Skeletal muscle satellite cell (primary cell): ENCODE measurements around the gene TBL1XR1. TPM values are rescaled to one million over a fixed set of nuclear protein-coding genes. Genes with fewer than 3 reads are reported as not detected.

Source experiments
- H3K27me3 ChIP-seq: 2 replicates; pipeline ENCODE4 v1.7.0; 2013; ENCODE audit warnings: low read length; ENCODE audit not compliant: control insufficient read depth, insufficient read depth
- H3K36me3 ChIP-seq: 2 replicates; pipeline ENCODE4 v1.7.0; 2013; ENCODE audit warnings: mild to moderate bottlenecking, control low read depth, low read length; ENCODE audit not compliant: insufficient read depth
- H3K4me1 ChIP-seq: 2 replicates; pipeline ENCODE4 v1.7.0; 2013; ENCODE audit warnings: low read length; ENCODE audit not compliant: control insufficient read depth, insufficient read depth
- H3K4me2 ChIP-seq: 2 replicates; pipeline ENCODE4 v1.7.0; 2013; ENCODE audit warnings: mild to moderate bottlenecking, low read length
- H3K4me3 ChIP-seq: 2 replicates; pipeline ENCODE4 v1.7.0; 2013; ENCODE audit warnings: low read length
- H3K9ac ChIP-seq: 2 replicates; pipeline ENCODE4 v1.7.0; 2013; ENCODE audit warnings: mild to moderate bottlenecking, low read depth, low read length, moderate library complexity
- H3K9me3 ChIP-seq: replicated peaks from 2 replicates; pipeline ENCODE4 v1.7.0; 2013; ENCODE audit warnings: mild to moderate bottlenecking, control low read depth, low read length
- total RNA-seq: library from RNA; depleted of rRNA; stranded (reverse); fragments of >200 nt; gene quantifications from 2 replicates; pipeline ENCODE4 v1.2.3, GENCODE V29; 2012; rRNA removed

TBL1XR1 gene
- total RNA-seq = 87.4 and 108 TPM in 2 replicates

DNA sequence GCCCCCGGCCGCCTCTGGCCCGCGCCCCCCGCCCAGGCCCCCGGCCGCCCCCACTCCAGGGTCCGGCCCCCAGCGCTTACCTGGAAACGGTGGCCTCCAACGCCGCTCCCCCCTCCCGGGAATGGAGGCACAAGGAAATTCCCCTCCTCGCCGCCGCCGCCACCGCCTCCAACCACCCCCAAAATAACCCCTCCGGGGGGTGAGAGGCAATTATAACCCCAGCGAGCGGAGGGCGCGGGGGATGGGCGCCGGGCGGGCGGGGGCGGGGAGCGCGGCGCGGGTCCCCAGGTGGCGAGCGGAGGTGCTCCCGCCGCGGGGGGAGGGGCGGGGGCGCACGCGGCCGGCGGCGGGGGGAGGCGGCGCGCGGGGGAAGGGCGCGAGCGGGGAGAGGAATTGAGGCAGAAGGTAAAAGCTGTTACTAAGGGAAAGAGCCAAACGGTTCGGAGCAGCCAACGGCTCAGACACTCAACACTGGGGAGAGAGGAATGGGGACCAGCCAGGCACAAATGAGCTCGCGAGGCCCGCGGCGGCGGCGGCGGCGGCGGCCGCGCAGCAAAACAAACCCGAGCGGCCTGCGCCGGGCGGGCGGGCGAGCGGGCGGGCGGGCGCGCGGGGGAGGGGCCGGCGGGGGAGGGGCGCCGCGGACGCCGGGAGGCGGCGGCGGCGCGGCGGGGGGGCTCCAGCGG lies at the start of gene TBL1XR1:
TBL1XR1 (minus strand) TSS at position 442 of the 686 bp plus-strand sequence. CDS start 132,505 bp downstream, outside the sequence.
- Histone ChIP-seq H3K4me3 (peak within 1 kb of the TSS; percentile 90), H3K27me3 (no peaks in the 10 kb centered on the region), H3K4me2 (peak within 1 kb of the TSS; percentile 87), H3K36me3 (no peaks in the 10 kb centered on the region), H3K4me1 (peaks cover 23% of the 10 kb centered on the region), H3K9ac (peak within 1 kb of the TSS; percentile 94), H3K9me3 (no peaks in the 10 kb centered on the region)

DNA sequence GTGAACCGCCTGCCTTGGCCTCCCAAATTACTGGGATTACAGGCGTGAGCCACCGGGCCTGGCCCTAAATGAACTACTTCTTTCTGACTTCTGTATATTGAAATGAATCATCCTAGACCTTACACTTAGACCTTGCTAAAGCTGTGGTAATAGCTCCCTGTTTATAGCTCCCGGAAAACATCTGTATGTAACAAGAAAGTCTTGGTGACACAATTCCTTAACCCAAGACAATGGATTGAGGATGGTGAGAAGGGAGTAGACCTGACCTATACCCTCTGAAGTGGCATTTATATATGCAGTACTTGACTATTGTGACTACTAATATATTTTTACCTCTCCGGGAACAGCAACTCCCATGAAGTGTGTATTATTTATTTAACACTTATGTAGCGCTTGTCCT lies 48.0 kb upstream of the TBL1XR1 start:
- Histone ChIP-seq H3K27me3 (no peaks in the 10 kb centered on the region), H3K4me1 (no peaks in the 10 kb centered on the region), H3K4me2 (no peak overlapping the region), H3K9ac (no peak overlapping the region), H3K36me3 (no peaks in the 10 kb centered on the region), H3K9me3 (no peaks in the 10 kb centered on the region), H3K4me3 (no peak overlapping the region)

DNA sequence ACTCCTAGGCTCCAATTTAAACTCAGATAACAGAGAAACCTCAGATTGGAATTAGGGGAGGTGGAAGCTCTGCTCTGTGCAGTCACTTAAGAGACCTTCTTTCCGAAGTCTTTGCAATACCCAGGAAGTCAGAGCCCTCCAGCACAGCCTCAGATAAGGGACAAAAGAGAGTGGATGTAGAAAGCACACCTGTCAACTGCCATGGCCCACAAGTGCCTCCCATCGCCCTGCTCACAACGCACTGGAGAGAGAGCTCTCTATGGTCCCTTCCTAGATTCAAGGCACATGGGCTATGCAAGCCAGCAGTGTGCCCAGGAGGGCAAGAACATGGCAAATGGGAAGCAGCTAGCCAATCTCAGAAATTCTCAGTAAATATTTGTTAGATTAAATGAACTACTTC lies 47.3 kb upstream of the TBL1XR1 start:
- H3K4me1 ChIP-seq = no peaks in the 10 kb centered on the region
- H3K4me3 ChIP-seq = no peak overlapping the region
- no peaks in the 10 kb centered on the region for H3K36me3 ChIP-seq
- H3K9ac ChIP-seq = no peak overlapping the region
- no peaks in the 10 kb centered on the region for H3K27me3 ChIP-seq
- H3K4me2 ChIP-seq = no peak overlapping the region
- no peaks in the 10 kb centered on the region for H3K9me3 ChIP-seq

GRCh38 chr3:177238686-177239216 lies 41.5 kb upstream of the TBL1XR1 start:
- no peaks in the 10 kb centered on the region for H3K9me3 ChIP-seq
- H3K36me3 ChIP-seq = no peaks in the 10 kb centered on the region
- H3K4me2 ChIP-seq = no peak overlapping the region
- no peak overlapping the region for H3K9ac ChIP-seq
- H3K4me3 ChIP-seq = no peak overlapping the region
- no peaks in the 10 kb centered on the region for H3K4me1 ChIP-seq
- H3K27me3 ChIP-seq = no peaks in the 10 kb centered on the region

DNA sequence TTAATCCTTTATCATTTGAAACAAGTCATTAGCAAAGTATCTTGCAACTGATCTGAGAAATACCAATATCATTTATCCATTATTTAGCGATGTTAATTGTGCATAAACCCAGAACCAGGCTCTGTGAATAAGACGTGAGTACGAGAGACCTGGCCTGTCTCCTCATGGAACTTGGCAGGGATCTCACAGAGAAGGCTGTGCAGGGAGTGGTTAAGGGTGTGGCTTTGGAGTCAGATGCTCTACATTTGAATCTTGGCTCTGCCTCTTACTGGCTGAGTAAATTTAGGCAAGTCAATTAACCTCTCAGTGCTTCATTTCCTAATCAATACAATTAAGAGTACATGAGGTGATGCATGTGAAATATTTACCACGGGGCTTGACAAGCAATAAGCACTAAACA lies 39.9 kb upstream of the TBL1XR1 start:
- no peaks in the 10 kb centered on the region for H3K9me3 ChIP-seq
- H3K4me1 ChIP-seq = no peaks in the 10 kb centered on the region
- no peak overlapping the region for H3K4me3 ChIP-seq
- no peaks in the 10 kb centered on the region for H3K36me3 ChIP-seq
- no peaks in the 10 kb centered on the region for H3K27me3 ChIP-seq
- H3K9ac ChIP-seq = no peak overlapping the region
- H3K4me2 ChIP-seq = no peak overlapping the region

DNA sequence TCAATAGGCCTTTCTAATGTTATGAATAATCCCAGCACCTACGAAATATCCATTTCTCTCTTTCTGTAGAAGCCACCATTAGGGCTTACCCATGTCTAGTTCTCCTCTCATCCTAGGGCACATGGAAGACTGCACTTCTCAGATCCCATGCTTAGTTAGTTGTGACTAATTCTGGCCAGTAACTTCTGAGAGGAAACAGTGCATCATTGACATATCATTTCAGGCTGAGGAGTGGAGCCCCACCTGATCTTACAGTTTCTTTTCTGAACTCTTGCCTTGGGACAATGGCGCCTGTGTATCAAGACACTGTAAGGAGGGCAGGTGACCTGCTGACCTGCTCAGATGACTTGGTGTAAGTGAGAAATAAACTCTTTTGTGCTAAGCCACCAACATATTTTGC lies 39.4 kb upstream of the TBL1XR1 start:
- no peaks in the 10 kb centered on the region for H3K27me3 ChIP-seq
- no peaks in the 10 kb centered on the region for H3K36me3 ChIP-seq
- H3K4me2 ChIP-seq = no peak overlapping the region
- H3K9me3 ChIP-seq = no peaks in the 10 kb centered on the region
- H3K9ac ChIP-seq = no peak overlapping the region
- H3K4me3 ChIP-seq = no peak overlapping the region
- no peaks in the 10 kb centered on the region for H3K4me1 ChIP-seq

DNA sequence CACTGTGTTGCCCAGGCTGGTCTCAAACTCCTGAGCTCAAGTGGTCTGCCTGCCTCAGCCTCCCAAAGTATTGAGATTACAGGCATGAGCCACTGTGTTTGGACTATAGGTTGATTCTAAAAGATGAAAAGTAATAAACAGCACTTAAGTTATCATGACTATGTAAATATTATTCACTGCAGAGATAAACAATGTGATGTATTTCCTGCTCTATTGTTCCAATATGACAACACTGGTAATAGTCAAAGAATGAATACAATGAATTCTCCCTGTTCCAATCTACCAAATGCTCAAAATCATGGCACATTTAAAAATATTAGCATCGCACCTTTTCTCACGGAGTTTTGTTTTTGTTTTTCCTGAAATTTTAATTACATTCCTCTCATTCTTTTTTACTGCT lies 36.8 kb upstream of the TBL1XR1 start:
- H3K36me3 ChIP-seq = no peaks in the 10 kb centered on the region
- H3K9ac ChIP-seq = no peak overlapping the region

GRCh38 chr3:177231242-177231641 lies 34.0 kb upstream of the TBL1XR1 start:
- H3K4me1 ChIP-seq = no peaks in the 10 kb centered on the region
- H3K4me2 ChIP-seq = no peak overlapping the region
- no peak overlapping the region for H3K4me3 ChIP-seq
- H3K9ac ChIP-seq = no peak overlapping the region
- no peaks in the 10 kb centered on the region for H3K27me3 ChIP-seq
- no peaks in the 10 kb centered on the region for H3K36me3 ChIP-seq
- H3K9me3 ChIP-seq = no peaks in the 10 kb centered on the region

More for the DNA sequence above, 36.8 kb upstream of the TBL1XR1 start:
- H3K27me3 ChIP-seq = no peaks in the 10 kb centered on the region
- H3K9me3 ChIP-seq = no peaks in the 10 kb centered on the region
- H3K4me2 ChIP-seq = no peak overlapping the region
- no peaks in the 10 kb centered on the region for H3K4me1 ChIP-seq
- H3K4me3 ChIP-seq = no peak overlapping the region

GRCh38 chr3:177230641-177231040 lies 33.4 kb upstream of the TBL1XR1 start:
- no peak overlapping the region for H3K4me2 ChIP-seq
- no peaks in the 10 kb centered on the region for H3K27me3 ChIP-seq
- H3K9me3 ChIP-seq = no peaks in the 10 kb centered on the region
- no peak overlapping the region for H3K9ac ChIP-seq
- no peak overlapping the region for H3K4me3 ChIP-seq
- no peaks in the 10 kb centered on the region for H3K36me3 ChIP-seq
- H3K4me1 ChIP-seq = no peaks in the 10 kb centered on the region

- H3K9ac ChIP-seq = no peak overlapping the region
- no peaks in the 10 kb centered on the region for H3K36me3 ChIP-seq
- no peaks in the 10 kb centered on the region for H3K4me1 ChIP-seq
- H3K27me3 ChIP-seq = no peaks in the 10 kb centered on the region
- H3K9me3 ChIP-seq = no peaks in the 10 kb centered on the region
- H3K4me3 ChIP-seq = no peak overlapping the region
- H3K4me2 ChIP-seq = no peak overlapping the region
Measured at GRCh38 chr3:177229791-177230190, 32.5 kb upstream of the TBL1XR1 start.

GRCh38 chr3:177228601-177229190 lies 31.4 kb upstream of the TBL1XR1 start:
- Histone ChIP-seq H3K27me3 (no peaks in the 10 kb centered on the region), H3K9me3 (no peaks in the 10 kb centered on the region), H3K4me1 (no peaks in the 10 kb centered on the region), H3K36me3 (no peaks in the 10 kb centered on the region), H3K4me2 (no peak overlapping the region), H3K4me3 (no peak overlapping the region), H3K9ac (no peak overlapping the region)

- Histone ChIP-seq H3K9ac (no peak overlapping the region), H3K27me3 (no peaks in the 10 kb centered on the region), H3K9me3 (no peaks in the 10 kb centered on the region), H3K4me3 (no peak overlapping the region), H3K4me2 (no peak overlapping the region), H3K36me3 (no peaks in the 10 kb centered on the region), H3K4me1 (no peaks in the 10 kb centered on the region)
Measured at GRCh38 chr3:177224414-177224813, 27.1 kb upstream of the TBL1XR1 start.
